Measurements from ENCODE around the gene PCDHGA12.

GRCh38 chr5:141388661-141389060, 41.6 kb upstream of the PCDHGA12 start:
- no peak for TF ChIP-seq CTCF (optimal IDR thresholded peaks at IDR 0.05 in 1 of 3, IDR thresholded peaks at IDR 0.05 in 1 of 3, conservative IDR thresholded peaks at IDR 0.05 in 1 of 3; ENCODE audit: extremely low read depth in 1 of 3, insufficient read depth in 2 of 3, low read length in 3 of 3)
- TF ChIP-seq EZH2 (IDR thresholded peaks at IDR 0.05; ENCODE audit: low read length), result no peak
